RWPE1 (cell line): ENCODE measurements around the gene TSPAN32.

ENCODE experiments used
- CTCF ChIA-PET: fragments of 350-600 bp; sonication (Branson Sonifier 250); formaldehyde crosslinking; extraction: SDS; loops from one replicate; lab custom pipeline; 2021; lab: Yijun Ruan, JAX
- POLR2A ChIA-PET: fragments of 400-600 bp; formaldehyde crosslinking; extraction: SDS; loops from one replicate; lab custom pipeline; 2020; ENCODE audit warnings: antibody characterized with exemption; ENCODE audit not compliant: low non-redundant PET; lab: Yijun Ruan, JAX
- DNase-seq: peaks from one replicate; pipeline ENCODE4 v3.0.0; 2012; ENCODE audit warnings: low spot score
- H3K27ac ChIP-seq: fragments of 450-650 bp; 2 replicates; pipeline ENCODE4 v1.5.1; 2017
- TF ChIP-seq, protein P1 (sequence below): fragments of 450-650 bp; conservative IDR thresholded peaks from 2 replicates; pipeline ENCODE4 v1.5.1; 2017; ENCODE audit warnings: low read depth, mild to moderate bottlenecking

The TSPAN32 gene

DNA sequence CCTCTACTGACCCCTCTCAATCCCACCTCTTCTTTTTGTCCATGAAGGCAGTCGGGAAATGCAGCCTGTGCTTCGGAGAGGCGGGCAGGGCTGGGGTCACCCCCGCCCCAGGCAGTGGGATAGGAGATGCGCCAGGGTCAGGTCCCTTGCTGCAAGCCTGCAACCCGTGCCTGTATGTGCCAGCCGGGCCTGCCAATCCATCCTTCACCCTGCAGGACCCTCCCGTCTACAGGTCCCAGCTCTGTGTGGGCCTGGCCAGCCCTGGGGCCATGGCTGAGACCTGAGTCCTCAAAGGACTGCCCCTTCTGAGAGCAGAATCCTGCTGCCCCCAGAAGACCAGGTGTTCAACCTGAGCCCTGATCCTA is 42.4 kb upstream of the TSPAN32 start:
- POLR2A ChIA-PET: no interaction called here
- DNase-seq: no peak
- TF ChIP-seq, protein P1, sequence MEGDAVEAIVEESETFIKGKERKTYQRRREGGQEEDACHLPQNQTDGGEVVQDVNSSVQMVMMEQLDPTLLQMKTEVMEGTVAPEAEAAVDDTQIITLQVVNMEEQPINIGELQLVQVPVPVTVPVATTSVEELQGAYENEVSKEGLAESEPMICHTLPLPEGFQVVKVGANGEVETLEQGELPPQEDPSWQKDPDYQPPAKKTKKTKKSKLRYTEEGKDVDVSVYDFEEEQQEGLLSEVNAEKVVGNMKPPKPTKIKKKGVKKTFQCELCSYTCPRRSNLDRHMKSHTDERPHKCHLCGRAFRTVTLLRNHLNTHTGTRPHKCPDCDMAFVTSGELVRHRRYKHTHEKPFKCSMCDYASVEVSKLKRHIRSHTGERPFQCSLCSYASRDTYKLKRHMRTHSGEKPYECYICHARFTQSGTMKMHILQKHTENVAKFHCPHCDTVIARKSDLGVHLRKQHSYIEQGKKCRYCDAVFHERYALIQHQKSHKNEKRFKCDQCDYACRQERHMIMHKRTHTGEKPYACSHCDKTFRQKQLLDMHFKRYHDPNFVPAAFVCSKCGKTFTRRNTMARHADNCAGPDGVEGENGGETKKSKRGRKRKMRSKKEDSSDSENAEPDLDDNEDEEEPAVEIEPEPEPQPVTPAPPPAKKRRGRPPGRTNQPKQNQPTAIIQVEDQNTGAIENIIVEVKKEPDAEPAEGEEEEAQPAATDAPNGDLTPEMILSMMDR: no peak
- CTCF ChIA-PET: interaction anchor here (0.6 to 1.7 kb wide), 3 partner anchors 40 to 108 kb away, joined by 3 to 4 read pairs (median 4); no protein-coding TSS in a partner anchor
- H3K27ac ChIP-seq: no peak overlapping the region

DNA sequence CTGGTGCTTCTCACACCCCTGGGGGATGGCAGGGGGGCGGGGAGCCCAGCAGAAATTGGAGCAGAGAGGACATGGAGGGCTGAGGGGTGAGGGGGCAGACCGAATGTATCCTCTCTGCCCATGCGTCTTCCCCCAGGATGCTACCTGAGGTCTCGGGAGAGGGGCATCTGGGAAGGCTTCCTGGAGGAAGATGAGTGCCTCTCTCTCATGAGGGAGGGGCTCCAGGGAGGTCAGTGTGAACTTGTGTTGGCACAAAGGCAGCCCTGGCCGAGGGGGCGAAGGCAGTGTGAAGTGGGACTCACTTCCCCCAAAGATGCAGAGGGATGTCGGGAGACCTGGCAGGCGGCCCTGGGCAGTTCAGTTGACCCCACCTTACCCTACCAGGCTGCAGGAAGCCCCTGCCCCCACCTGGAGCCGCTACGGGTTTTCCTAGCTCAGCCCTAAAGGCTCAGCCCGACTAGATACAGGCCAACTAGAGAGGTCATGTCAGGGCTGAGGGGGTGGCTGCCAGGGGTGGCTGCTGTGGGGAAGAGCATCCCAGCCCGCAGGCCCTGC is 41.8 kb upstream of the TSPAN32 start:
- H3K27ac ChIP-seq: no peak overlapping the region
- ChIA-PET POLR2A (no interaction called here), CTCF (interaction anchor here (0.6 to 1.7 kb wide), 3 partner anchors 10 to 109 kb away, joined by 3 to 5 read pairs (median 4); no protein-coding TSS in a partner anchor)
- TF ChIP-seq, protein P1: no peak
- no peak for DNase-seq

DNA sequence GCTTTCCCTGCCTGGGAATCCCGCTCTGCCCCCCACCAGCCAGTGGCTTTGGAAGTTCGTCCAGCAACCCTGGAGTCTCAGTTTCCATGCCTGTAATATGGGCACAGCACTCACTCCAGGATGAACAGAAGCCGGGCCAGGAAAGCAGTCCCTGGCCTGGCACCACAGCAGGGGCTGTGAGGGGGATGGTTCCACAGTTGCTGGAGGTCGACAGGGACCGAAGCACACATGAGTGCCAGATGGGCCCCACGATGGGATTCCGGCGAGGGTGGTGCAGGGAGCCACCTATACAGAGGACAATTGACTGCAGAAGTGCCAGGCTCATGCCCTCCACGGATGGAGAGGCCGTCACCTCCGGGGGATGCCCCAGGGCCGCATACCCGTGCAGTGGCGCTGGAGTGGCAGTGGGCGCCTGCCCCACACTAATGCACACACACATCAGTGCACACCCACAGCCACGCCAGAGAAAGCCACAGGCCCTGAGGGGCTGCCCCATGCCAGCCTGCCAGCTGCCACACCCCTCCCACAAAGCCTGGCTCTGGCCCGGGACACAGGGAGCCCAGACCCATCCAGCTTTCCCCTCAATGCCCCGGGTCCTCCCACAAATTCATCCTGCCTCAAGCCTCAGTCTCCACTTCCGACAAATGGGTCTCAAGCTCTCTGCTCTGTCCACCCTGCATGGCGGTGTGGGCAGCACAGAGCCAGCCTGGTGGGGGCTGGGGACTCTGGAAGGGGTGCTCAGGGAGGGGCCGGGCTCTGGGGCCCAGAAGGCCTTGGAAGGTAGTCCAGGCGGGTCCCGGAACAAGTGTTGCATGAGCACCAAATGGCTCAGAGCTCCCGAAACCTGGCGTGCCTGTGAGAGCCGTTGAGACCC is 41.1 kb upstream of the TSPAN32 start:
- no peak for DNase-seq
- TF ChIP-seq, protein P1: no peak
- ChIA-PET POLR2A (no interaction called here), CTCF (interaction anchor here (0.8 kb wide), 1 partner anchor 9 kb away, joined by 5 read pairs; no protein-coding TSS in a partner anchor)
- no peak overlapping the region for H3K27ac ChIP-seq

DNA sequence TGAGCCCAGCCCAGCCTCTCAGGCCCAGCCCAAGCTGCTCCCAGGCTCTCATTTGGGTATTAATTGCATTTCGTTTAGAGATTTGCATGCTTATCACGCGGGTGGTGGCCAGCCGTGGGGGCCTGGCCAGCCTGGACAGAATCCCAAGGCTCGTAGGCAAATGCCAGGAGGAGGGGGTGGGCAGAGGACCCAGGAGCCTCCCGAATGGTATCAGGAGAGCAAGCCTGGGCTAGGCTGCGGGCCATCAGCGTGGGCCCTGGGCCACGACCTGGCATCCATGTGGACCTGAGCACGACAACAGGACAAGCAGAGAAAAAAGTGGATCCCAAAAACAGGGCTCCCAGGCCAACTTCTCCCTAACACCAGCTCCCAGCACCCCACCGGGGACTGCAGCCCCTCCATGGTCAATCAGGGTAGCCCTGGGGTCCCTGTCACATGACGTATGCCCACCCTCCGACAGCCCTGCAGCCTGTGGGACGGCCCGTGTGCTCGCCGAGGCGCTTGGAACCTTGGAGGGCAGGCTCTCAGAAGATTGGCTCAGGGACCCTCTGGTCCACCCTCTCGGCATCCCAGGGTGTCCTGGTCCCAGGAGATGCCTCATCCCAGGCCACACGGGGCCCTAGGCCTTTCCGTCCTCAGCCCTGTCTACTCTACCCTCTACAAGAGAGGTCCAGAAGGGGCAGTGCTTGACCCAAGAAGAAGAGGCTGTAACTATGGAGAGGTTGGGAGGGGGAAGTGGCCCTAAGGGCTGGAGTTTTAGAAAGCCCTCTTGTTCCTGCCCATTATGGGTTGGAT is 40.2 kb upstream of the TSPAN32 start:
- no peak for DNase-seq
- CTCF ChIA-PET: no interaction called here
- H3K27ac ChIP-seq: no peak overlapping the region
- POLR2A ChIA-PET: no interaction called here
- TF ChIP-seq, protein P1: no peak

DNA sequence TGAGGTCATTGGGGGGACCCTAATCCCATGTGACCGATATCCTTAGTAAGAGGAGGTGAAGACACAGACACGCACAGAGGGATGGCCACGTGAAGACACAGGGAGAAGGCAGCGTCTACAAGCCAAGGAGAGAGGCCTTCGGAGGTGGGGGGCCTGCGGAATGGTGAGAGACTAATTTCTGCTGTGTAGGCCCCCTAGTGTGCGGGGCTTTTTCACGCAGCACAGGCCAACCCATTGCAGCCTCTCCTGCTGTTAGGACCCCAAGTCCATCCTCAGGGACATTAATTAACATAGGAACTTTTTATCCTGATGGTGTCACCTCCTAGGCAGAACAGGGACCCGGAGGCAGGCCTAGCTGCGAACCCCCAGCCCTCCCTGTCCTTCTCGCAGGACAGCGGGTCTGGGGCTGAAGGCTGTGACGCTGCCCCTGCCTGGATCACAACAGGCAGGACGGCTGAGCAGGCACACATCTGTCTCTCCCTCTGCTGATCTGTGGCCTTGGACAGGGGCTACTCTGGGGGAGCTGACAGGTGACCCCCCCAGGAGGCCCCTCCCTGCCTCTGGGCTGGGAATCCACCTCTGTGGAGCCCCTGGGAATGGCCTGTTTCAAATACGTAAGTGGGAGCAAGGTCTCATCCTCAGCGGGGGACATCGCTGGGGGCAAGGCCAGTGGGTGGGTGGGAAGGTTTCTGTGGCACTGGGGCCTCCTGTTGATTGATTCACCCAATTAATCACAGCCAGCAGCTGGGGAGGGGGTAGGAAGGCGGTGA is 39.3 kb upstream of the TSPAN32 start:
- no peak overlapping the region for H3K27ac ChIP-seq
- DNase-seq: no peak
- ChIA-PET POLR2A (no interaction called here), CTCF (no interaction called here)
- TF ChIP-seq, protein P1: no peak
